ENCODE data around the gene COL18A1.

The COL18A1 gene

GRCh38 chr21:45410151-45410864 is 5.3 kb downstream of the COL18A1 start:
- no peaks in the 10 kb centered on the region for H3K9me3 ChIP-seq (ENCODE audit: control insufficient read depth, insufficient read depth, low read length)
- no peak overlapping the region for H3K9ac ChIP-seq (ENCODE audit: low read depth, low read length)
- no peaks in the 10 kb centered on the region for H3K27me3 ChIP-seq (ENCODE audit: control insufficient read depth, insufficient read depth, low read length)
- H3K4me1 ChIP-seq (ENCODE audit: control insufficient read depth, insufficient read depth, low read length) = peaks cover 62% of the 10 kb centered on the region
- no peak overlapping the region for H3K4me3 ChIP-seq (ENCODE audit: low read depth, low read length)
- peaks cover 12% of the 10 kb centered on the region; the same call in 1 of the 2 replicates for H3K36me3 ChIP-seq (ENCODE audit: control insufficient read depth, insufficient read depth, low read length)
- no peak overlapping the region for H3K27ac ChIP-seq (ENCODE audit: low read depth, low read length)

GRCh38 chr21:45410865-45411809 is 6.2 kb downstream of the COL18A1 start:
- H3K27me3 ChIP-seq (ENCODE audit: control insufficient read depth, insufficient read depth, low read length) = no peaks in the 10 kb centered on the region
- peaks cover 14% of the 10 kb centered on the region; the same call in 1 of the 2 replicates for H3K36me3 ChIP-seq (ENCODE audit: control insufficient read depth, insufficient read depth, low read length)
- H3K9ac ChIP-seq (ENCODE audit: low read depth, low read length) = no peak overlapping the region
- H3K4me3 ChIP-seq (ENCODE audit: low read depth, low read length) = no peak overlapping the region
- H3K4me1 ChIP-seq (ENCODE audit: control insufficient read depth, insufficient read depth, low read length) = peaks cover 70% of the 10 kb centered on the region
- H3K9me3 ChIP-seq (ENCODE audit: control insufficient read depth, insufficient read depth, low read length) = no peaks in the 10 kb centered on the region
- peak overlapping the region; percentile 8 for H3K27ac ChIP-seq (ENCODE audit: low read depth, low read length)

GRCh38 chr21:45411810-45412206 is 6.8 kb downstream of the COL18A1 start:
- Histone ChIP-seq H3K9me3 (ENCODE audit: control insufficient read depth, insufficient read depth, low read length) (no peaks in the 10 kb centered on the region), H3K4me3 (ENCODE audit: low read depth, low read length) (no peak overlapping the region), H3K27ac (ENCODE audit: low read depth, low read length) (no peak overlapping the region), H3K4me1 (ENCODE audit: control insufficient read depth, insufficient read depth, low read length) (peaks cover 74% of the 10 kb centered on the region), H3K9ac (ENCODE audit: low read depth, low read length) (no peak overlapping the region), H3K36me3 (ENCODE audit: control insufficient read depth, insufficient read depth, low read length) (peaks cover 14% of the 10 kb centered on the region; the same call in 1 of the 2 replicates), H3K27me3 (ENCODE audit: control insufficient read depth, insufficient read depth, low read length) (no peaks in the 10 kb centered on the region)

- Histone ChIP-seq H3K36me3 (ENCODE audit: control insufficient read depth, insufficient read depth, low read length) (peaks cover 14% of the 10 kb centered on the region; the same call in 1 of the 2 replicates), H3K4me1 (ENCODE audit: control insufficient read depth, insufficient read depth, low read length) (peaks cover 75% of the 10 kb centered on the region)
Observed at GRCh38 chr21:45412491-45412890, 7.5 kb downstream of the COL18A1 start.

GRCh38 chr21:45412909-45413611 is 8.1 kb downstream of the COL18A1 start:
- no peaks in the 10 kb centered on the region for H3K9me3 ChIP-seq (ENCODE audit: control insufficient read depth, insufficient read depth, low read length)
- no peaks in the 10 kb centered on the region for H3K27me3 ChIP-seq (ENCODE audit: control insufficient read depth, insufficient read depth, low read length)
- H3K36me3 ChIP-seq (ENCODE audit: control insufficient read depth, insufficient read depth, low read length) = peaks cover 13% of the 10 kb centered on the region; the same call in 1 of the 2 replicates
- H3K4me3 ChIP-seq (ENCODE audit: low read depth, low read length) = no peak overlapping the region
- H3K4me1 ChIP-seq (ENCODE audit: control insufficient read depth, insufficient read depth, low read length) = peaks cover 72% of the 10 kb centered on the region
- no peak overlapping the region for H3K27ac ChIP-seq (ENCODE audit: low read depth, low read length)
- no peak overlapping the region for H3K9ac ChIP-seq (ENCODE audit: low read depth, low read length)

More at GRCh38 chr21:45412491-45412890, 7.5 kb downstream of the COL18A1 start:
- Histone ChIP-seq H3K27me3 (ENCODE audit: control insufficient read depth, insufficient read depth, low read length) (no peaks in the 10 kb centered on the region), H3K9ac (ENCODE audit: low read depth, low read length) (no peak overlapping the region), H3K9me3 (ENCODE audit: control insufficient read depth, insufficient read depth, low read length) (no peaks in the 10 kb centered on the region), H3K27ac (ENCODE audit: low read depth, low read length) (no peak overlapping the region), H3K4me3 (ENCODE audit: low read depth, low read length) (no peak overlapping the region)

- no peak overlapping the region for H3K4me3 ChIP-seq (ENCODE audit: low read depth, low read length)
- H3K36me3 ChIP-seq (ENCODE audit: control insufficient read depth, insufficient read depth, low read length) = peaks cover 11% of the 10 kb centered on the region; the same call in 1 of the 2 replicates
- H3K9ac ChIP-seq (ENCODE audit: low read depth, low read length) = no peak overlapping the region
- H3K27ac ChIP-seq (ENCODE audit: low read depth, low read length) = no peak overlapping the region
- H3K9me3 ChIP-seq (ENCODE audit: control insufficient read depth, insufficient read depth, low read length) = no peaks in the 10 kb centered on the region
- peaks cover 69% of the 10 kb centered on the region for H3K4me1 ChIP-seq (ENCODE audit: control insufficient read depth, insufficient read depth, low read length)
- no peaks in the 10 kb centered on the region for H3K27me3 ChIP-seq (ENCODE audit: control insufficient read depth, insufficient read depth, low read length)
Observed at GRCh38 chr21:45413922-45414321, 9.0 kb downstream of the COL18A1 start.

- H3K27me3 ChIP-seq (ENCODE audit: control insufficient read depth, insufficient read depth, low read length) = no peaks in the 10 kb centered on the region
- peaks cover 63% of the 10 kb centered on the region for H3K4me1 ChIP-seq (ENCODE audit: control insufficient read depth, insufficient read depth, low read length)
- peaks cover 11% of the 10 kb centered on the region; the same call in 1 of the 2 replicates for H3K36me3 ChIP-seq (ENCODE audit: control insufficient read depth, insufficient read depth, low read length)
- H3K9ac ChIP-seq (ENCODE audit: low read depth, low read length) = no peak overlapping the region
- H3K27ac ChIP-seq (ENCODE audit: low read depth, low read length) = no peak overlapping the region
- no peaks in the 10 kb centered on the region for H3K9me3 ChIP-seq (ENCODE audit: control insufficient read depth, insufficient read depth, low read length)
- H3K4me3 ChIP-seq (ENCODE audit: low read depth, low read length) = no peak overlapping the region
Observed at GRCh38 chr21:45414396-45415187, 9.6 kb downstream of the COL18A1 start.

- H3K9me3 ChIP-seq (ENCODE audit: control insufficient read depth, insufficient read depth, low read length) = no peaks in the 10 kb centered on the region
- H3K4me3 ChIP-seq (ENCODE audit: low read depth, low read length) = no peak overlapping the region
- H3K4me1 ChIP-seq (ENCODE audit: control insufficient read depth, insufficient read depth, low read length) = peaks cover 57% of the 10 kb centered on the region
- peak overlapping the region; percentile 11 for H3K27ac ChIP-seq (ENCODE audit: low read depth, low read length)
- H3K9ac ChIP-seq (ENCODE audit: low read depth, low read length) = no peak overlapping the region
- H3K36me3 ChIP-seq (ENCODE audit: control insufficient read depth, insufficient read depth, low read length) = peaks cover 15% of the 10 kb centered on the region; the same call in 1 of the 2 replicates
- H3K27me3 ChIP-seq (ENCODE audit: control insufficient read depth, insufficient read depth, low read length) = no peaks in the 10 kb centered on the region
Observed at GRCh38 chr21:45415188-45415942, 10.4 kb downstream of the COL18A1 start.

- Histone ChIP-seq H3K27me3 (ENCODE audit: control insufficient read depth, insufficient read depth, low read length) (no peaks in the 10 kb centered on the region), H3K9ac (ENCODE audit: low read depth, low read length) (no peak overlapping the region), H3K36me3 (ENCODE audit: control insufficient read depth, insufficient read depth, low read length) (peaks cover 18% of the 10 kb centered on the region; the same call in 1 of the 2 replicates), H3K9me3 (ENCODE audit: control insufficient read depth, insufficient read depth, low read length) (no peaks in the 10 kb centered on the region), H3K4me1 (ENCODE audit: control insufficient read depth, insufficient read depth, low read length) (peaks cover 50% of the 10 kb centered on the region), H3K27ac (ENCODE audit: low read depth, low read length) (peak overlapping the region; percentile 11), H3K4me3 (ENCODE audit: low read depth, low read length) (no peak overlapping the region)
Observed at GRCh38 chr21:45415943-45416611, 11.1 kb downstream of the COL18A1 start.
